Measurements from ENCODE around the gene TOMM22. TPM values are rescaled to one million over a fixed set of nuclear protein-coding genes. Genes with fewer than 3 reads are reported as not detected.

TOMM22 gene
- total RNA-seq, 1 experiment from 2014 or later = 113 TPM

DNA sequence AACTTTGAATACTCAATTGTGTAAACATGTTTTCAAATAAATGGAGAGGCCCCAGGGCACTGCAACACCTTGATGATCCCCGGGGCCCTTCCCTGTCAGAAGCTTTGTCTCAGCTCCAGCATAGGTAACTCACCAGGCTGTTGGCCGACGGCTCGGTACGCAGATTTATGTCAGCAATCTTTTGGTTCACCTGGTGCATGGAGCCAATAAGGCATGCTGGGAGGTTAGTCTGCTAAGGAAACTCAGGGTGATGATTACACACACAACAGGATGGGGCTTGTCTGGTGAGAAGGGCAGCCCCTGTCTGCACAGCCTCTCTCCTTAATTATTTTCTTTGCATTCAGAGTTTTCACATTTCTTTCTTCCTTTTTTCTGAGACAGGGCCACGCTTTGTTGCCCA is 36.3 kb upstream of the TOMM22 start:
- no peak overlapping the region for H3K4me3 Mint-ChIP-seq (ENCODE audit: unreplicated experiment)
- CTCF ChIA-PET = no interaction called here

DNA sequence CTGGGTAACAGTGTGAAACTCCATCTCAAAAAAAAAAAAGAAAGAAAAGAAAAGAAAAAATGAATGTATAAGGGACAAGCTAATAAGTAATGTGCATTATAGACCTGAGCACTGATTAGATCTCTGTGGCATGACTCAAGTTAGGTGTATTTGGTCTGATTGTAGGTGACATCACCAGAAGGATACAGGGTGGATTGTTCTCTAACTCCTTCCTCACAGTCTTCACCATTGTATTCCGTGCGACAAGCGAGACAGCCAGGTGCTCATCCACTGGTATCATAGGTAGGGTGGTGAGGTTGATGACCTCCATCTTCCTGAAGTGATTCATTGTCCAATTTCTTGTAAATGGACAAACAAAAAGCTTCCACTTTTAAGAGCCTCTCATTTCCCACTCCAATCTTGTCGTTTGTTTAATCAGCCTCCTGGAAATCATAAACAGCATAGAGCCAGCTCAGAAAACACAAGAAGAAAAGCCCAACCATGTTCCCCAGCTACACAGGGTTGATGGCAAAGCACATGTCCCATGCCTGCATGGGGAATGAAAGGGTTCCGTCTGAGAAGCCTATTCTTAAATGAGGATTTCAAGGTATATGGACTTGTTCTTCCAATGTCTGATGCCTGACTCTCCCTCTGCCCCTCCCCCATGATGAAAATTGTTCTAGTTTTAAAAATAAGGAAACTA is 31.8 kb upstream of the TOMM22 start:
- POLR2A ChIA-PET = no interaction called here
- no peak for TF ChIP-seq CTCF (IDR thresholded peaks at IDR 0.05; ENCODE audit: insufficient read depth in 1 of 2, low read depth in 1 of 2, low read length in 1 of 2, severe bottlenecking in 1 of 2, unreplicated experiment in 1 of 2)
- no peak for DNase-seq

More for the DNA sequence above, 36.3 kb upstream of the TOMM22 start:
- Histone ChIP-seq H3K4me3 (ENCODE audit: low read depth, low read length) (no peak overlapping the region), H3K9me3 (no peaks in the 10 kb centered on the region), H3K27me3 (replicated peaks; ENCODE audit: control insufficient read depth, insufficient read depth, low read length) (no peaks in the 10 kb centered on the region), H3K4me1 (no peaks in the 10 kb centered on the region), H3K36me3 (ENCODE audit: control insufficient read depth, insufficient read depth, low read length) (no peaks in the 10 kb centered on the region)
- DNase-seq = no peak
- no peak for TF ChIP-seq CTCF (IDR thresholded peaks at IDR 0.05; ENCODE audit: insufficient read depth in 1 of 2, low read depth in 1 of 2, low read length in 1 of 2, severe bottlenecking in 1 of 2, unreplicated experiment in 1 of 2)
- no peaks in the 10 kb centered on the region for H3K9me3 Mint-ChIP-seq (ENCODE audit: unreplicated experiment)
- intact Hi-C loops (cut with micrococcal nuclease; ENCODE audit: unreplicated experiment) = no loop called here
- no TSS peak for BruUV-seq (replicated peaks)
- H3K27me3 Mint-ChIP-seq (ENCODE audit: insufficient read depth, unreplicated experiment) = no peaks in the 10 kb centered on the region
- POLR2A ChIA-PET = no interaction called here
- no peaks in the 10 kb centered on the region for H3K4me1 Mint-ChIP-seq (ENCODE audit: low read depth, unreplicated experiment)
- no peaks in the 10 kb centered on the region for H3K36me3 Mint-ChIP-seq (ENCODE audit: insufficient read depth, unreplicated experiment)
- H3K27ac Mint-ChIP-seq (ENCODE audit: unreplicated experiment) = no peak overlapping the region

DNA sequence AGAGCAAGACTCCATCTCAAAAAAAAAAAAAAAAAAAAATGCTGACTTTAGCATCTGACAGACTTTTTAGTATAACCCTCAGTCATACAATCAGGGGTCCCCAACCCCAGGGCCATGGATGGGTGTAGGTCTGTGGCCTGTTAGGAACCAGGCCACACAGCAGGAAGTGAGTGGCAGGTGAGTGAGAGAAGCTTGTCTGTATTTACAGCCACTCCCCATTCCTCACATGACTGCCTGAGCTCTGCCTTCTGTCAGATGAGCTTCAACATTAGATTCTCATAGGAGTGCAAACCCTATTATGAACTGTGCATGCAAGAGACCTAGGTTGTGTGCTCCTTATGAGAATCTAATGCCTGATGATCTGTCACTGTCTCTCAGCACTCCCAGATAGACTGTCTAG is 28.9 kb upstream of the TOMM22 start:
- H3K9me3 Mint-ChIP-seq (ENCODE audit: unreplicated experiment) = no peaks in the 10 kb centered on the region
- no peak for TF ChIP-seq CTCF (IDR thresholded peaks at IDR 0.05; ENCODE audit: insufficient read depth in 1 of 2, low read depth in 1 of 2, low read length in 1 of 2, severe bottlenecking in 1 of 2, unreplicated experiment in 1 of 2)
- BruUV-seq (replicated peaks) = no TSS peak
- no peak overlapping the region for H3K27ac Mint-ChIP-seq (ENCODE audit: unreplicated experiment)
- DNase-seq = peak in 1 of 2 experiments; percentile 10
- no peak overlapping the region for H3K4me3 Mint-ChIP-seq (ENCODE audit: unreplicated experiment)
- no peaks in the 10 kb centered on the region for H3K4me1 ChIP-seq
- no peaks in the 10 kb centered on the region for H3K27me3 Mint-ChIP-seq (ENCODE audit: insufficient read depth, unreplicated experiment)
- intact Hi-C loops (cut with micrococcal nuclease; ENCODE audit: unreplicated experiment) = no loop called here
- H3K4me3 ChIP-seq (ENCODE audit: low read depth, low read length) = no peak overlapping the region
- H3K9me3 ChIP-seq = no peaks in the 10 kb centered on the region
- CTCF ChIA-PET = no interaction called here
- H3K4me1 Mint-ChIP-seq (ENCODE audit: low read depth, unreplicated experiment) = no peaks in the 10 kb centered on the region
- no peaks in the 10 kb centered on the region for H3K27me3 ChIP-seq (replicated peaks; ENCODE audit: control insufficient read depth, insufficient read depth, low read length)
- H3K36me3 Mint-ChIP-seq (ENCODE audit: insufficient read depth, unreplicated experiment) = peaks cover 14% of the 10 kb centered on the region
- POLR2A ChIA-PET = no interaction called here
- no peaks in the 10 kb centered on the region for H3K36me3 ChIP-seq (ENCODE audit: control insufficient read depth, insufficient read depth, low read length)

More for the DNA sequence above, 31.8 kb upstream of the TOMM22 start:
- Histone ChIP-seq H3K9me3 (no peaks in the 10 kb centered on the region), H3K27me3 (replicated peaks; ENCODE audit: control insufficient read depth, insufficient read depth, low read length) (no peaks in the 10 kb centered on the region), H3K4me3 (ENCODE audit: low read depth, low read length) (no peak overlapping the region), H3K36me3 (ENCODE audit: control insufficient read depth, insufficient read depth, low read length) (no peaks in the 10 kb centered on the region), H3K4me1 (no peaks in the 10 kb centered on the region)
- no peaks in the 10 kb centered on the region for H3K9me3 Mint-ChIP-seq (ENCODE audit: unreplicated experiment)
- no peaks in the 10 kb centered on the region for H3K4me1 Mint-ChIP-seq (ENCODE audit: low read depth, unreplicated experiment)
- H3K27me3 Mint-ChIP-seq (ENCODE audit: insufficient read depth, unreplicated experiment) = no peaks in the 10 kb centered on the region
- CTCF ChIA-PET = no interaction called here
- no TSS peak for BruUV-seq (replicated peaks)
- H3K36me3 Mint-ChIP-seq (ENCODE audit: insufficient read depth, unreplicated experiment) = peaks cover 8% of the 10 kb centered on the region
- no peak overlapping the region for H3K4me3 Mint-ChIP-seq (ENCODE audit: unreplicated experiment)
- no peak overlapping the region for H3K27ac Mint-ChIP-seq (ENCODE audit: unreplicated experiment)
- intact Hi-C loops (cut with micrococcal nuclease; ENCODE audit: unreplicated experiment) = no loop called here

Measured in Caco-2 (cell line).